Testis (tissue), 2 donors: ENCODE data around the gene CRIP2.

Experiments
- POLR2A ChIP-seq: fragments of 450-650 bp; IDR thresholded peaks from one replicate; pipeline ENCODE4 v1.6.1; 2017; ENCODE audit warnings: antibody characterized with exemption, mild to moderate bottlenecking, moderate library complexity
- TF ChIP-seq, protein P1 (sequence below), 3 experiments: fragments of 450-650 bp in 2 of 3; fragments of 200-600 bp in 1 of 3; sonication (generic) in 1 of 3; IDR thresholded peaks; one replicate each; pipeline ENCODE4 v1.5.1; 2016 to 2019; ENCODE audit warnings: antibody characterized with exemption in 3 of 3, mild to moderate bottlenecking in 2 of 3, moderate library complexity in 1 of 3

- TF ChIP-seq, protein P1, sequence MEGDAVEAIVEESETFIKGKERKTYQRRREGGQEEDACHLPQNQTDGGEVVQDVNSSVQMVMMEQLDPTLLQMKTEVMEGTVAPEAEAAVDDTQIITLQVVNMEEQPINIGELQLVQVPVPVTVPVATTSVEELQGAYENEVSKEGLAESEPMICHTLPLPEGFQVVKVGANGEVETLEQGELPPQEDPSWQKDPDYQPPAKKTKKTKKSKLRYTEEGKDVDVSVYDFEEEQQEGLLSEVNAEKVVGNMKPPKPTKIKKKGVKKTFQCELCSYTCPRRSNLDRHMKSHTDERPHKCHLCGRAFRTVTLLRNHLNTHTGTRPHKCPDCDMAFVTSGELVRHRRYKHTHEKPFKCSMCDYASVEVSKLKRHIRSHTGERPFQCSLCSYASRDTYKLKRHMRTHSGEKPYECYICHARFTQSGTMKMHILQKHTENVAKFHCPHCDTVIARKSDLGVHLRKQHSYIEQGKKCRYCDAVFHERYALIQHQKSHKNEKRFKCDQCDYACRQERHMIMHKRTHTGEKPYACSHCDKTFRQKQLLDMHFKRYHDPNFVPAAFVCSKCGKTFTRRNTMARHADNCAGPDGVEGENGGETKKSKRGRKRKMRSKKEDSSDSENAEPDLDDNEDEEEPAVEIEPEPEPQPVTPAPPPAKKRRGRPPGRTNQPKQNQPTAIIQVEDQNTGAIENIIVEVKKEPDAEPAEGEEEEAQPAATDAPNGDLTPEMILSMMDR (IDR thresholded peaks at IDR 0.05) = no peak
- no peak for TF ChIP-seq POLR2A
Measured at GRCh38 chr14:105467942-105468471, 6.6 kb upstream of the CRIP2 start.
